Measurements from ENCODE around the gene IMPG2. TPM values are rescaled to one million over a fixed set of nuclear protein-coding genes. Genes with fewer than 3 reads are reported as not detected.
"Not testable (repeated sequence)": the region's sequence is repeated elsewhere in the genome, so short reads cannot be mapped to it uniquely, and the experiment has no call there.

The IMPG2 gene
- total and polyA plus RNA-seq, 7 donors = 0.07 to 1.4 (median 0.66) TPM; not detected in 2

GRCh38 chr3:101310978-101311375 is 9.4 kb downstream of the IMPG2 start:
- H3K27me3 ChIP-seq = no peaks in the 10 kb centered on the region
- no peaks in the 10 kb centered on the region for H3K9me3 ChIP-seq
- H3K36me3 ChIP-seq = no peaks in the 10 kb centered on the region
- intact Hi-C loops (cut with DNase I) = no loop called here
- H3K27ac ChIP-seq = peak overlapping the region; percentile 7 to 69 (median 46)
- peaks cover 0 to 22% (median 12%) of the 10 kb centered on the region in 4 donors for H3K4me1 ChIP-seq
- H3K4me3 ChIP-seq = no peak overlapping the region
- TF ChIP-seq POLR2AphosphoS5 (IDR thresholded peaks at IDR 0.05) (no peak), POLR2A (IDR thresholded peaks at IDR 0.05) (no peak), EP300 (IDR thresholded peaks at IDR 0.05) (no peak)
- TF ChIP-seq, protein P1, sequence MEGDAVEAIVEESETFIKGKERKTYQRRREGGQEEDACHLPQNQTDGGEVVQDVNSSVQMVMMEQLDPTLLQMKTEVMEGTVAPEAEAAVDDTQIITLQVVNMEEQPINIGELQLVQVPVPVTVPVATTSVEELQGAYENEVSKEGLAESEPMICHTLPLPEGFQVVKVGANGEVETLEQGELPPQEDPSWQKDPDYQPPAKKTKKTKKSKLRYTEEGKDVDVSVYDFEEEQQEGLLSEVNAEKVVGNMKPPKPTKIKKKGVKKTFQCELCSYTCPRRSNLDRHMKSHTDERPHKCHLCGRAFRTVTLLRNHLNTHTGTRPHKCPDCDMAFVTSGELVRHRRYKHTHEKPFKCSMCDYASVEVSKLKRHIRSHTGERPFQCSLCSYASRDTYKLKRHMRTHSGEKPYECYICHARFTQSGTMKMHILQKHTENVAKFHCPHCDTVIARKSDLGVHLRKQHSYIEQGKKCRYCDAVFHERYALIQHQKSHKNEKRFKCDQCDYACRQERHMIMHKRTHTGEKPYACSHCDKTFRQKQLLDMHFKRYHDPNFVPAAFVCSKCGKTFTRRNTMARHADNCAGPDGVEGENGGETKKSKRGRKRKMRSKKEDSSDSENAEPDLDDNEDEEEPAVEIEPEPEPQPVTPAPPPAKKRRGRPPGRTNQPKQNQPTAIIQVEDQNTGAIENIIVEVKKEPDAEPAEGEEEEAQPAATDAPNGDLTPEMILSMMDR (IDR thresholded peaks at IDR 0.05) = no peak
- no peak for DNase-seq

- H3K27me3 ChIP-seq, H3K36me3 ChIP-seq, H3K4me3 ChIP-seq, H3K9me3 ChIP-seq, H3K27ac ChIP-seq, DNase-seq: not testable (repeated sequence)
- H3K4me1 ChIP-seq = peaks cover 0 to 22% (median 13%) of the 10 kb centered on the region in 4 donors
- intact Hi-C loops (cut with DNase I) = loop anchor here (5.0 kb wide), 1 partner anchor 76 kb away; no protein-coding TSS in a partner anchor
Observed at GRCh38 chr3:101308147-101308772, 12.1 kb downstream of the IMPG2 start.

GRCh38 chr3:101303836-101304235 is 16.5 kb downstream of the IMPG2 start:
- H3K4me1 ChIP-seq = peaks cover 0 to 6% (median 2%) of the 10 kb centered on the region in 4 donors
- TF ChIP-seq EP300 (IDR thresholded peaks at IDR 0.05) = no peak
- TF ChIP-seq, protein P1 (IDR thresholded peaks at IDR 0.05) = no peak
- TF ChIP-seq POLR2AphosphoS5 (IDR thresholded peaks at IDR 0.05) = no peak
- no peak for TF ChIP-seq POLR2A (IDR thresholded peaks at IDR 0.05)
- intact Hi-C loops (cut with DNase I) = no loop called here
- no peak overlapping the region for H3K27ac ChIP-seq
- H3K27me3 ChIP-seq = no peaks in the 10 kb centered on the region
- H3K36me3 ChIP-seq = no peaks in the 10 kb centered on the region
- no peaks in the 10 kb centered on the region for H3K9me3 ChIP-seq
- no peak for DNase-seq
- no peak overlapping the region for H3K4me3 ChIP-seq

- 64 to 69% methylated on average over 5 of the region's 5 CpGs for WGBS, 2 donors
- no peak for DNase-seq
- intact Hi-C loops (cut with DNase I) = no loop called here
- Histone ChIP-seq H3K36me3 (no peaks in the 10 kb centered on the region), H3K4me1 (peaks cover 0 to 6% (median 2%) of the 10 kb centered on the region in 4 donors), H3K27me3 (no peaks in the 10 kb centered on the region), H3K9me3 (no peaks in the 10 kb centered on the region), H3K27ac (peak overlapping the region in 1 of 4 donors; percentile 6), H3K4me3 (no peak overlapping the region)
- TF ChIP-seq, protein P1 (IDR thresholded peaks at IDR 0.05) = no peak
- TF ChIP-seq POLR2AphosphoS5 (IDR thresholded peaks at IDR 0.05) = peak in 2 of 4 donors; percentile 22 to 39
- TF ChIP-seq POLR2A (IDR thresholded peaks at IDR 0.05) = no peak
- TF ChIP-seq EP300 (IDR thresholded peaks at IDR 0.05) = no peak
Observed at GRCh38 chr3:101303089-101303731, 17.2 kb downstream of the IMPG2 start.

GRCh38 chr3:101300073-101300472 is 20.3 kb downstream of the IMPG2 start:
- peaks cover 0 to 2% (median 0%) of the 10 kb centered on the region in 4 donors for H3K9me3 ChIP-seq
- peak; percentile 56 for DNase-seq

More at GRCh38 chr3:101300073-101300472, 20.3 kb downstream of the IMPG2 start:
- Histone ChIP-seq H3K27ac (no peak overlapping the region), H3K4me3 (no peak overlapping the region), H3K36me3 (no peaks in the 10 kb centered on the region), H3K4me1 (peaks cover 0 to 6% (median 2%) of the 10 kb centered on the region in 4 donors), H3K27me3 (no peaks in the 10 kb centered on the region)
- TF ChIP-seq POLR2A (IDR thresholded peaks at IDR 0.05) = no peak
- TF ChIP-seq POLR2AphosphoS5 (IDR thresholded peaks at IDR 0.05) = no peak
- TF ChIP-seq, protein P1 (IDR thresholded peaks at IDR 0.05) = no peak
- TF ChIP-seq EP300 (IDR thresholded peaks at IDR 0.05) = no peak
- intact Hi-C loops (cut with DNase I) = no loop called here
- 92 to 97% methylated on average over 8 of the region's 8 CpGs for WGBS, 2 donors

Measured in sigmoid colon (tissue), 7 donors.